ENCODE data around the gene AQP9. TPM values are rescaled to one million over a fixed set of nuclear protein-coding genes. Genes with fewer than 3 reads are reported as not detected.
A peak's percentile ranks its signal among the peaks of the same experiment; 100 is the strongest.

The AQP9 gene
- total and polyA plus RNA-seq, 11 donors, result 0.11 to 17.7 (median 0.96) TPM

DNA sequence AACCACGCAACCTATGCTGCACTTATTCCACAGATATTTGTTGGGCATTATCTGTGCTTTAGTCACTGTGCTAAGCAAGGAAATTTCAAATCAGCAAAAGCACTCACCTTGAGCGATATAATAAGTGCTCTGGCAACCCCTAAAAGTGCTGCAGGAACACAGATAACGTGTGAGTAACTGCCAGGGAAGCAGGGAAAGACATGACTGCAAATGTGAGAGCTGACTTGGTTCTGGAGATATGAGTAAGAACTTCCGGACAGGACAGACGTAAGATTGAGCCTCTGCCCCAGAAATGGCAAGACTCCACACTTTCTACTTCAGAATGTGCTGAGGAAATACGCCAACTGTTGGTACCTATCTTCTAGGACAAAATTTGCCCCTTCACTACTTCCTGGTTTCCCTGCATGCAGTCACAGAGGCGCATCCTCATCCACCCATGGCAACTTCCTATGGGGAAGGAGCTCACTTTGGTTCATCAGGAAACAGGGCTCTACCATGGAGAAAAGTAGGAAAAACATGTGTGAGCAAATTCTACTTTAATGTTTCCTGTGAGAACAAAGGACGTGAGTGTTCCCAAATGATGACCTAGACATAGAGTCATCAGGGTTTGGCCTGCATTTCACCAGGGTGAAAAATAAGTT lies 41.7 kb downstream of the AQP9 start:
- H3K36me3 ChIP-seq, result no peaks in the 10 kb centered on the region
- H3K4me1 ChIP-seq, result peaks cover 0 to 3% (median 0%) of the 10 kb centered on the region in 12 donors
- TF ChIP-seq POLR2A (IDR thresholded peaks at IDR 0.05), result no peak
- TF ChIP-seq, protein P1, sequence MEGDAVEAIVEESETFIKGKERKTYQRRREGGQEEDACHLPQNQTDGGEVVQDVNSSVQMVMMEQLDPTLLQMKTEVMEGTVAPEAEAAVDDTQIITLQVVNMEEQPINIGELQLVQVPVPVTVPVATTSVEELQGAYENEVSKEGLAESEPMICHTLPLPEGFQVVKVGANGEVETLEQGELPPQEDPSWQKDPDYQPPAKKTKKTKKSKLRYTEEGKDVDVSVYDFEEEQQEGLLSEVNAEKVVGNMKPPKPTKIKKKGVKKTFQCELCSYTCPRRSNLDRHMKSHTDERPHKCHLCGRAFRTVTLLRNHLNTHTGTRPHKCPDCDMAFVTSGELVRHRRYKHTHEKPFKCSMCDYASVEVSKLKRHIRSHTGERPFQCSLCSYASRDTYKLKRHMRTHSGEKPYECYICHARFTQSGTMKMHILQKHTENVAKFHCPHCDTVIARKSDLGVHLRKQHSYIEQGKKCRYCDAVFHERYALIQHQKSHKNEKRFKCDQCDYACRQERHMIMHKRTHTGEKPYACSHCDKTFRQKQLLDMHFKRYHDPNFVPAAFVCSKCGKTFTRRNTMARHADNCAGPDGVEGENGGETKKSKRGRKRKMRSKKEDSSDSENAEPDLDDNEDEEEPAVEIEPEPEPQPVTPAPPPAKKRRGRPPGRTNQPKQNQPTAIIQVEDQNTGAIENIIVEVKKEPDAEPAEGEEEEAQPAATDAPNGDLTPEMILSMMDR (IDR thresholded peaks at IDR 0.05), result no peak
- no peak overlapping the region for H3K27ac ChIP-seq
- no peak for DNase-seq
- peak in 2 of 4 donors; percentile 33 to 68 for ATAC-seq
- H3K9me3 ChIP-seq, result no peaks in the 10 kb centered on the region
- H3K27me3 ChIP-seq, result peaks cover 0 to 4% (median 0%) of the 10 kb centered on the region in 9 donors
- intact Hi-C loops (cut with DNase I), result loop anchor here in 9 of 10 donors (5.0 to 10.0 kb wide), 12 partner anchors 63 to 615 kb away; no protein-coding TSS in a partner anchor
- WGBS, 4 donors, result 42 to 57% (median 48%) methylated on average over 8 of the region's 8 CpGs
- no peak overlapping the region for H3K4me3 ChIP-seq

DNA sequence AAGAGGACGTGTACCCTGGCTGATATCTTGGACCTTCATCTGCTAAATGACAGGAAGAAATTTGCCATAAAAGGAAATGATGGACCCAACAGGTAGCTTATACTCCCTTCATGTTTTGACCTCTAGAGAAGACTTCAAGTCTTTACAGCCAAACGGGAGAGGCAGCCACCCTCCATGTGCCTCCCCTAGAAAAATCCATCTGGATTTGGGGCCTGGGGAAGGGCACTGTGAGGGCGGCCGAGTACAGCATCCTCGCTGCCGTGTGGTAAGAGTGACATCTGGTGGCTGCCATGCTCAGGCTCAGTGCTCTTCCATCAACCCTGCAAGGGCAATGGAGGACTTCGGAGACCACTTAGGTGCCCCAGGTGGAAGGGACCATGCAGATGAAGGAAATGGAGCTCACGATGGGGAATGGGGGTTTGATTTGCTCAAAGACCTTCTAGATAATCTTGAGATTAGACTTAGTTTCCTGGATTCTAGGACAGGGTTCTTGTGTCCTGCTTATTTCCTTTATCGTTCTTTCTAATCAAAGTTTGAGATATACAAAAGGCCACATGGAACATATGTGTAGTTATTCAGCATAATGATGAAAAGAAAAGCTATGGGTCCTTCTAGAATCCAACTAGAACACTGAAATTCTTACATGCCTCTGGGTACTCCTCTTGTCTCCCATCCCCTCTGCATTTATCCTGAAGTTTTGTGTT lies 44.4 kb downstream of the AQP9 start:
- 13 to 18% (median 14%) methylated on average over 9 of the region's 9 CpGs for WGBS, 4 donors
- peak; percentile 26 to 93 (median 90) for ATAC-seq
- Histone ChIP-seq H3K4me3 (no peak overlapping the region), H3K4me1 (peaks cover 0 to 3% (median 0%) of the 10 kb centered on the region in 12 donors), H3K9me3 (no peaks in the 10 kb centered on the region), H3K36me3 (no peaks in the 10 kb centered on the region), H3K27me3 (peaks cover 0 to 8% (median 0%) of the 10 kb centered on the region in 9 donors), H3K27ac (no peak overlapping the region)
- no peak for TF ChIP-seq POLR2A (IDR thresholded peaks at IDR 0.05)
- TF ChIP-seq, protein P1 (IDR thresholded peaks at IDR 0.05), result peak; percentile 57 to 84 (median 76)
- peak; percentile 27 to 72 (median 40) for DNase-seq
- intact Hi-C loops (cut with DNase I), result loop anchor here in 9 of 10 donors (2.0 to 10.0 kb wide), 14 partner anchors 65 to 618 kb away; no protein-coding TSS in a partner anchor

DNA sequence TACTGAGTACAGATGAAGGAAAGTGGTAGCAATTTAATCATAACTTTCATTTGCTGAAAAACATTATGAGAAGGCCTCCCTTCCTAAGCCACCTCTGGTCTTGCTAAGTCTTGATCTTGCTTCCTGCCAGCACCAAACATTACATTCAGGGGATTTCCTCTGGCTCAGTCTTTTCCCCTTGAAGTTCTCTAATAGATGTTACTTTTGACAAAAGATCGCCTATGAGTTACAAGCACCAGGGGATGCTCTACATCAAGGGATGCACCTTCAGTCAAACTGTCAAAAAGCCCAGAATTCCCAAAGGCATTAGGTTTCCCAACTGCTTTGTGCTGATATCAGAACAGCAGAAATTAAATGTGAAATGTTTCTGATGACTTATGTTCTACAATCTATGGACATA lies 47.3 kb downstream of the AQP9 start:
- intact Hi-C loops (cut with DNase I), result loop anchor here in 7 of 10 donors (10.0 kb wide), 6 partner anchors 111 to 621 kb away; no protein-coding TSS in a partner anchor
- 49 to 70% (median 63%) methylated on average over 1 of the region's 1 CpG for WGBS, 4 donors
- Histone ChIP-seq H3K9me3 (no peaks in the 10 kb centered on the region), H3K4me1 (no peaks in the 10 kb centered on the region), H3K27ac (no peak overlapping the region), H3K4me3 (no peak overlapping the region), H3K27me3 (peaks cover 0 to 8% (median 0%) of the 10 kb centered on the region in 9 donors), H3K36me3 (no peaks in the 10 kb centered on the region)
- no peak for TF ChIP-seq POLR2A (IDR thresholded peaks at IDR 0.05)
- TF ChIP-seq, protein P1 (IDR thresholded peaks at IDR 0.05), result no peak
- no peak for DNase-seq
- ATAC-seq, result no peak
